ENCODE data around the gene KCNJ15. TPM values are rescaled to one million over a fixed set of nuclear protein-coding genes. Genes with fewer than 3 reads are reported as not detected.
A peak's percentile ranks its signal among the peaks of the same experiment; 100 is the strongest.

Gene KCNJ15
- total and polyA plus RNA-seq, 8 donors, result 54.1 to 103 (median 80.7) TPM

GRCh38 chr21:38295997-38296764 is 39.4 kb downstream of the KCNJ15 start:
- Histone ChIP-seq H3K9me3 (no peaks in the 10 kb centered on the region), H3K27ac (peak overlapping the region; percentile 54 to 84), H3K36me3 (peaks cover 0 to 34% of the 10 kb centered on the region in 2 donors), H3K27me3 (no peaks in the 10 kb centered on the region), H3K4me1 (peaks cover 40 to 100% of the 10 kb centered on the region in 2 donors), H3K4me3 (peak overlapping the region in 1 of 2 donors; percentile 13)
- DNase-seq (no peak), ATAC-seq (peak; percentile 54)
- TF ChIP-seq, protein P1, sequence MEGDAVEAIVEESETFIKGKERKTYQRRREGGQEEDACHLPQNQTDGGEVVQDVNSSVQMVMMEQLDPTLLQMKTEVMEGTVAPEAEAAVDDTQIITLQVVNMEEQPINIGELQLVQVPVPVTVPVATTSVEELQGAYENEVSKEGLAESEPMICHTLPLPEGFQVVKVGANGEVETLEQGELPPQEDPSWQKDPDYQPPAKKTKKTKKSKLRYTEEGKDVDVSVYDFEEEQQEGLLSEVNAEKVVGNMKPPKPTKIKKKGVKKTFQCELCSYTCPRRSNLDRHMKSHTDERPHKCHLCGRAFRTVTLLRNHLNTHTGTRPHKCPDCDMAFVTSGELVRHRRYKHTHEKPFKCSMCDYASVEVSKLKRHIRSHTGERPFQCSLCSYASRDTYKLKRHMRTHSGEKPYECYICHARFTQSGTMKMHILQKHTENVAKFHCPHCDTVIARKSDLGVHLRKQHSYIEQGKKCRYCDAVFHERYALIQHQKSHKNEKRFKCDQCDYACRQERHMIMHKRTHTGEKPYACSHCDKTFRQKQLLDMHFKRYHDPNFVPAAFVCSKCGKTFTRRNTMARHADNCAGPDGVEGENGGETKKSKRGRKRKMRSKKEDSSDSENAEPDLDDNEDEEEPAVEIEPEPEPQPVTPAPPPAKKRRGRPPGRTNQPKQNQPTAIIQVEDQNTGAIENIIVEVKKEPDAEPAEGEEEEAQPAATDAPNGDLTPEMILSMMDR (IDR thresholded peaks at IDR 0.05), result no peak
- intact Hi-C loops (cut with DNase I), result no loop called here

GRCh38 chr21:38297194-38297631 is 40.4 kb downstream of the KCNJ15 start:
- TF ChIP-seq, protein P1 (IDR thresholded peaks at IDR 0.05), result no peak
- DNase-seq (no peak), ATAC-seq (peak; percentile 36)
- Histone ChIP-seq H3K4me3 (peak overlapping the region in 1 of 2 donors; percentile 13), H3K36me3 (peaks cover 0 to 34% of the 10 kb centered on the region in 2 donors), H3K4me1 (peaks cover 40 to 99% of the 10 kb centered on the region in 2 donors), H3K27me3 (no peaks in the 10 kb centered on the region), H3K9me3 (no peaks in the 10 kb centered on the region), H3K27ac (peak overlapping the region; percentile 54 to 84)
- intact Hi-C loops (cut with DNase I), result no loop called here

DNA sequence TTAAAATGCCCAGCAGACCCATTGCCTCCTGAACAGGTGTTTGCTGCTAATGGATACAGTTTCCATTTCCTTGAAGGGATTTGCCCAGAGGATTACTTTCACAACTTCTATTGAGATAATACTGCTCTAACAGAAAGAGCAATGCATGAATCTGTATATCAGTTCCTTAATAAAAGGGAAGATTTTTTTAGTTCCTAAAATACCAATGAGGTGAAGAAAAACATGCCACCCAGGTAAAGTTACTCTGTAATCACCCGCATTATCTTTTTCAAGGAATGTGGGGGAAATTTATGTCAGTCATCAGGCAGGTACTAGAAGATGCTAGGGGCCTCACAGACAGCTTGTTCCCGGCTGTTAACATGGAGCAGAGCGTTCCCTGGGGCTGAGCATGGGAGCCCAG is 41.1 kb downstream of the KCNJ15 start:
- no peak for ATAC-seq
- no peaks in the 10 kb centered on the region for H3K27me3 ChIP-seq
- TF ChIP-seq, protein P1 (IDR thresholded peaks at IDR 0.05), result no peak
- peak overlapping the region in 1 of 2 donors; percentile 13 for H3K4me3 ChIP-seq
- peak overlapping the region in 1 of 2 donors; percentile 84 for H3K27ac ChIP-seq
- no peaks in the 10 kb centered on the region for H3K9me3 ChIP-seq
- intact Hi-C loops (cut with DNase I), result no loop called here
- H3K36me3 ChIP-seq, result peaks cover 0 to 34% of the 10 kb centered on the region in 2 donors
- peaks cover 36 to 96% of the 10 kb centered on the region in 2 donors for H3K4me1 ChIP-seq
- no peak for DNase-seq

DNA sequence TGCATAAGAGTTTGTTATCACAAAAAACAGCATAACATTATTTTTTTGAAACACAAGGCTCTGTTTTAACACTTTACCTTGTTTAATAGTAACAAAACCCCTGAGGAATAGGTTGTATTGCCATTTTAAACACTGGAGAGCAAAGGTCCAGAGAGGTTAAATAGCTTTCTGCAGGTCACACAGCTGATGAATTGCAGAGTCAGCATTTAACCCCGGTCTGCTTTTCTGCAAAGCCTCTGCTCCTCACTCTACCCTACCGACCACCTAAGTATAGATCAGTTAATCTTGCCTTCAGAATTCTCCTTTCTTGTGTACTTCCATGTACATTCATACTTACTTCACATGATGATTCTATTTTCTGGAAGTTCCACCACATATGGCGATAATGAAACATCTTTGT is 42.0 kb downstream of the KCNJ15 start:
- Histone ChIP-seq H3K27ac (peak overlapping the region in 1 of 2 donors; percentile 84), H3K4me1 (peaks cover 31 to 89% of the 10 kb centered on the region in 2 donors), H3K27me3 (no peaks in the 10 kb centered on the region), H3K9me3 (no peaks in the 10 kb centered on the region), H3K4me3 (peak overlapping the region in 1 of 2 donors; percentile 13), H3K36me3 (peaks cover 0 to 34% of the 10 kb centered on the region in 2 donors)
- DNase-seq (no peak), ATAC-seq (no peak)
- TF ChIP-seq, protein P1 (IDR thresholded peaks at IDR 0.05), result no peak
- intact Hi-C loops (cut with DNase I), result no loop called here

DNA sequence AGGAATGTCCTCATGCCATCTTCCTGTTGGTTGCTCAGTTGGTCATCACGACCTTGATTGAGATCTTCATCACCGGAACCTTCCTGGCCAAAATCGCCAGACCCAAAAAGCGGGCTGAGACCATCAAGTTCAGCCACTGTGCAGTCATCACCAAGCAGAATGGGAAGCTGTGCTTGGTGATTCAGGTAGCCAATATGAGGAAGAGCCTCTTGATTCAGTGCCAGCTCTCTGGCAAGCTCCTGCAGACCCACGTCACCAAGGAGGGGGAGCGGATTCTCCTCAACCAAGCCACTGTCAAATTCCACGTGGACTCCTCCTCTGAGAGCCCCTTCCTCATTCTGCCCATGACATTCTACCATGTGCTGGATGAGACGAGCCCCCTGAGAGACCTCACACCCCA is 42.9 kb downstream of the KCNJ15 start:
- Histone ChIP-seq H3K4me1 (peaks cover 28 to 82% of the 10 kb centered on the region in 2 donors), H3K4me3 (no peak overlapping the region), H3K36me3 (peaks cover 0 to 34% of the 10 kb centered on the region in 2 donors), H3K9me3 (no peaks in the 10 kb centered on the region), H3K27me3 (no peaks in the 10 kb centered on the region), H3K27ac (peak overlapping the region; percentile 29 to 59)
- DNase-seq (no peak), ATAC-seq (no peak)
- intact Hi-C loops (cut with DNase I), result no loop called here
- TF ChIP-seq, protein P1 (IDR thresholded peaks at IDR 0.05), result no peak

All from left lung (tissue), 10 donors.